Sigmoid colon (tissue), 3 donors: ENCODE results near the gene HOXC13.

Source experiments
- POLR2A ChIP-seq, 2 donors: fragments of 450-650 bp; IDR thresholded peaks; one replicate each; pipeline ENCODE4 v1.6.1; 2016; ENCODE audit warnings: antibody characterized with exemption in 2 of 2, mild to moderate bottlenecking in 2 of 2, moderate library complexity in 2 of 2
- TF ChIP-seq, protein P1 (sequence below), 4 experiments: fragments of 450-650 bp in 3 of 4; fragments of 200-600 bp in 1 of 4; IDR thresholded peaks; one replicate each; pipeline ENCODE4 v1.5.1; 2016 to 2019; ENCODE audit warnings: antibody characterized with exemption in 4 of 4, mild to moderate bottlenecking in 3 of 4, moderate library complexity in 2 of 4

DNA sequence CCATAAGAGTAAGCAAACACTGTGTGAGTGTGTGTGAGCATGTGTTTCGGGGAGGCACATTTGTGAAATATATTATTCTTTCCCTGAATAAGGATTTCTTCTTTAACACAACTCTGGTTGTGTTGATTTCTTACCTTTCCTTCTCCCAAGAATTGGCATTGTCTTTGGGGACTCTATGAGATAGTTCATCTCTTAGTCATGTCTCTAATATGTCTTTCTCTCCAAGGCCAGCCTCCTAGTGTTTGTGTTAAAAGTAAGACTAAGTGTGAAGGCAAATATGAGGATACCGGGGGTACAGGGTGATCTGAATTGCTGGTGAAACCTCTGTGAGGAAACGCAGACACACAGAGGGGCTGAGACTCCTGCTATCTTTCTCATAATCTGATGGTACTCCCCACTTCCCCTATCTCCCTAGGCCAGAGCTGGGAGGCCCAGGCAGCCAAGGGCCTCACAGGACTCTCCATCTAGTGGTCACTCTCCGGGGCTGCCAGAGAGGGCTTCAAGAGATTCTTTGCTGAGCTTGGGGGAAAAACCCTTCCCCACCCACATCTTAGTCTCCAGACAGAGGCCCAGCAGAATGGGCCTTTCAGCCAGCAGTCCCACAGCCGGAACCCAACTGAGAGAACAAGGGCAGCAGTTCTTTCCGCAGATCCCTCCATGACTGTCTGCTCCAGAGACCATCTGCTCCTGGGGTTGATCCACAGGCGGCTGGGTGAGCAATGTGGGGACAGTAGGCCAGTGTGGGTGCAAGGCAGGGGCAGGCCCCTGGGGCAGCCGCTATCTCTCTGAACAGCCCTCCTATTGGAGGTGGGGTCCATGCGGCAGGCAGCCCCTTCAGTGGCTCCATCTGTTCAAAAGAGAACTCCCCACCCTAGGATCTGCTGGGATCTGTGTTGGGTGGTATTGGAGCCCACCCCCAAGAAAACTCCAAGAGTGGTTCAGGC, 10.3 kb downstream of the HOXC13 start:
- TF ChIP-seq POLR2A (IDR thresholded peaks at IDR 0.05) = no peak
- TF ChIP-seq, protein P1, sequence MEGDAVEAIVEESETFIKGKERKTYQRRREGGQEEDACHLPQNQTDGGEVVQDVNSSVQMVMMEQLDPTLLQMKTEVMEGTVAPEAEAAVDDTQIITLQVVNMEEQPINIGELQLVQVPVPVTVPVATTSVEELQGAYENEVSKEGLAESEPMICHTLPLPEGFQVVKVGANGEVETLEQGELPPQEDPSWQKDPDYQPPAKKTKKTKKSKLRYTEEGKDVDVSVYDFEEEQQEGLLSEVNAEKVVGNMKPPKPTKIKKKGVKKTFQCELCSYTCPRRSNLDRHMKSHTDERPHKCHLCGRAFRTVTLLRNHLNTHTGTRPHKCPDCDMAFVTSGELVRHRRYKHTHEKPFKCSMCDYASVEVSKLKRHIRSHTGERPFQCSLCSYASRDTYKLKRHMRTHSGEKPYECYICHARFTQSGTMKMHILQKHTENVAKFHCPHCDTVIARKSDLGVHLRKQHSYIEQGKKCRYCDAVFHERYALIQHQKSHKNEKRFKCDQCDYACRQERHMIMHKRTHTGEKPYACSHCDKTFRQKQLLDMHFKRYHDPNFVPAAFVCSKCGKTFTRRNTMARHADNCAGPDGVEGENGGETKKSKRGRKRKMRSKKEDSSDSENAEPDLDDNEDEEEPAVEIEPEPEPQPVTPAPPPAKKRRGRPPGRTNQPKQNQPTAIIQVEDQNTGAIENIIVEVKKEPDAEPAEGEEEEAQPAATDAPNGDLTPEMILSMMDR (IDR thresholded peaks at IDR 0.05) = no peak
